GM12878 (cell line): ENCODE data around the gene NADSYN1.

Experiments used
- CEBPB ChIP-seq, 2 experiments: fragments of 150-350 bp in 1 of 2; IDR thresholded peaks; 2 replicates each; pipeline ENCODE4 v1.6.1; 2012 to 2014; ENCODE audit warnings: low read depth in 2 of 2, low read length in 2 of 2, borderline replicate concordance in 1 of 2, inconsistent platforms in 1 of 2
- MYC ChIP-seq: IDR thresholded peaks from 2 replicates; pipeline ENCODE4 v1.6.1; 2011; ENCODE audit warnings: mild to moderate bottlenecking, low read length, moderate library complexity, inconsistent platforms; ENCODE audit not compliant: insufficient read depth, insufficient replicate concordance, insufficient read length, severe bottlenecking
- PML ChIP-seq: IDR thresholded peaks from 2 replicates; pipeline ENCODE4 v1.6.1; 2012; ENCODE audit warnings: low read length, inconsistent platforms
- RCOR1 ChIP-seq: conservative IDR thresholded peaks from 2 replicates; pipeline ENCODE4 v1.6.1; 2012; ENCODE audit warnings: low read depth, low read length, improper control_type of control experiment
- STAT3 ChIP-seq: IDR thresholded peaks from 2 replicates; pipeline ENCODE4 v1.6.1; 2011; ENCODE audit warnings: low read depth, low read length, improper control_type of control experiment
- ZNF687 ChIP-seq: fragments of 450-650 bp; IDR thresholded peaks from 2 replicates; pipeline ENCODE4 v1.6.1; 2017; ENCODE audit warnings: mild to moderate bottlenecking, moderate library complexity
- TF ChIP-seq, protein P1 (sequence below), 3 experiments: IDR thresholded peaks in 2 of 3; conservative IDR thresholded peaks in 1 of 3; 2 replicates each; pipeline ENCODE4 v1.5.1; 2011; ENCODE audit warnings: low read depth in 3 of 3, low read length in 3 of 3, mild to moderate bottlenecking in 3 of 3, control low read depth in 2 of 3, moderate library complexity in 2 of 3, inconsistent platforms in 1 of 3, mixed read lengths in 1 of 3; ENCODE audit not compliant: control insufficient read depth in 2 of 3, insufficient read depth in 1 of 3; ENCODE audit errors: extremely low read depth in 1 of 3

- TF ChIP-seq, protein P1, sequence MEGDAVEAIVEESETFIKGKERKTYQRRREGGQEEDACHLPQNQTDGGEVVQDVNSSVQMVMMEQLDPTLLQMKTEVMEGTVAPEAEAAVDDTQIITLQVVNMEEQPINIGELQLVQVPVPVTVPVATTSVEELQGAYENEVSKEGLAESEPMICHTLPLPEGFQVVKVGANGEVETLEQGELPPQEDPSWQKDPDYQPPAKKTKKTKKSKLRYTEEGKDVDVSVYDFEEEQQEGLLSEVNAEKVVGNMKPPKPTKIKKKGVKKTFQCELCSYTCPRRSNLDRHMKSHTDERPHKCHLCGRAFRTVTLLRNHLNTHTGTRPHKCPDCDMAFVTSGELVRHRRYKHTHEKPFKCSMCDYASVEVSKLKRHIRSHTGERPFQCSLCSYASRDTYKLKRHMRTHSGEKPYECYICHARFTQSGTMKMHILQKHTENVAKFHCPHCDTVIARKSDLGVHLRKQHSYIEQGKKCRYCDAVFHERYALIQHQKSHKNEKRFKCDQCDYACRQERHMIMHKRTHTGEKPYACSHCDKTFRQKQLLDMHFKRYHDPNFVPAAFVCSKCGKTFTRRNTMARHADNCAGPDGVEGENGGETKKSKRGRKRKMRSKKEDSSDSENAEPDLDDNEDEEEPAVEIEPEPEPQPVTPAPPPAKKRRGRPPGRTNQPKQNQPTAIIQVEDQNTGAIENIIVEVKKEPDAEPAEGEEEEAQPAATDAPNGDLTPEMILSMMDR (IDR thresholded peaks at IDR 0.05 in 2 of 3, conservative IDR thresholded peaks at IDR 0.05 in 1 of 3; ENCODE audit: control insufficient read depth in 2 of 3, extremely low read depth in 1 of 3, insufficient read depth in 1 of 3, low read depth in 3 of 3, low read length in 3 of 3) = no peak
- TF ChIP-seq RCOR1 = no peak
- no peak for TF ChIP-seq MYC
- TF ChIP-seq CEBPB (IDR thresholded peaks at IDR 0.05; ENCODE audit: borderline replicate concordance in 1 of 2, low read depth in 2 of 2, low read length in 2 of 2) = no peak
- TF ChIP-seq ZNF687 = no peak
- TF ChIP-seq PML = 0 out of 2 replicates have a peak, but pooled peaks have one; percentile 20
- no peak for TF ChIP-seq STAT3
Observed at GRCh38 chr11:71452199-71453036, 585 bp upstream of the NADSYN1 start.
